ENCODE data around the gene C22orf39.
A peak's percentile ranks its signal among the peaks of the same experiment; 100 is the strongest.
"Not testable (repeated sequence)": the region's sequence is repeated elsewhere in the genome, so short reads cannot be mapped to it uniquely, and the experiment has no call there.

C22orf39 gene

GRCh38 chr22:19450363-19451175, 3.1 kb upstream of the C22orf39 start:
- no peak for DNase-seq

GRCh38 chr22:19449422-19449767, 1.9 kb upstream of the C22orf39 start:
- DNase-seq, result no peak

- no peak for DNase-seq
Measured at GRCh38 chr22:19448739-19449421, 1.4 kb upstream of the C22orf39 start.

GRCh38 chr22:19448076-19448607, 631 bp upstream of the C22orf39 start:
- DNase-seq, result peak; percentile 97

- no peak for DNase-seq
Measured at GRCh38 chr22:19446603-19447329, 745 bp downstream of the C22orf39 start.

- DNase-seq, result not testable (repeated sequence)
Measured at GRCh38 chr22:19445279-19445982, 2.1 kb downstream of the C22orf39 start.

- DNase-seq, result no peak
Measured at GRCh38 chr22:19443544-19444211, 3.8 kb downstream of the C22orf39 start.

- DNase-seq, result no peak
Measured at GRCh38 chr22:19442166-19442565, 5.3 kb downstream of the C22orf39 start.

GRCh38 chr22:19440411-19441195, 6.9 kb downstream of the C22orf39 start:
- no peak for DNase-seq

- DNase-seq, result peak; percentile 25
Measured at GRCh38 chr22:19438298-19438697, 9.2 kb downstream of the C22orf39 start.

- DNase-seq, result not testable (repeated sequence)
Measured at GRCh38 chr22:19436444-19437161, 10.9 kb downstream of the C22orf39 start.

- DNase-seq, result no peak
Measured at GRCh38 chr22:19434829-19435580, 12.5 kb downstream of the C22orf39 start.

- DNase-seq, result no peak
Measured at GRCh38 chr22:19434401-19434800, 13.1 kb downstream of the C22orf39 start.

GRCh38 chr22:19432133-19432851, 15.2 kb downstream of the C22orf39 start, which contains the start of gene MRPL40:
Gene MRPL40 (plus strand): TSS chr22:19432545. CDS start chr22:19432555, 10 bp downstream.
- peak; percentile 98 for DNase-seq

GRCh38 chr22:19431649-19432132, 15.8 kb downstream of the C22orf39 start, which contains the start of gene HIRA:
Gene HIRA (minus strand): TSS chr22:19431733. CDS start chr22:19431476, 257 bp downstream.
- DNase-seq, result peak; percentile 90

- DNase-seq, result peak; percentile 62
Measured at GRCh38 chr22:19430890-19431541, 16.5 kb downstream of the C22orf39 start.

- DNase-seq, result peak; percentile 67
Measured at GRCh38 chr22:19429950-19430889, 17.3 kb downstream of the C22orf39 start.

Data from NCI-H69 (cell line).